Heart right ventricle (tissue), 16 donors: ENCODE data around the gene MBL2. TPM values are rescaled to one million over a fixed set of nuclear protein-coding genes. Genes with fewer than 3 reads are reported as not detected.

Experiments
- ATAC-seq, 8 donors: fragments of 200-7000 bp; cut with Tn5 transposase; one replicate each; pipeline ENCODE4 v1.9.1; 2020; ENCODE audit warnings: mild to moderate bottlenecking in 8 of 8, moderate library complexity in 8 of 8, moderate number of reproducible peaks in 1 of 8
- DNase-seq, 2 donors: peaks; one replicate each; pipeline ENCODE4 v3.0.0-alpha.2; 2020
- H3K27ac ChIP-seq, 10 donors: fragments of 200-600 bp; sonication (generic) in 2 of 10; one replicate each; pipeline versions ENCODE4 v1.5.0 to v1.8.0; 2020 to 2022; ENCODE audit warnings: mild to moderate bottlenecking in 3 of 10
- H3K27me3 ChIP-seq, 7 donors: fragments of 200-600 bp; one replicate each; pipeline ENCODE4 v1.8.0; 2021 to 2022; ENCODE audit warnings: mild to moderate bottlenecking in 2 of 7
- H3K36me3 ChIP-seq, 9 donors: fragments of 200-600 bp; sonication (generic) in 1 of 9; one replicate each; pipeline versions ENCODE4 v1.5.0 to v1.8.0; 2020 to 2022; ENCODE audit warnings: mild to moderate bottlenecking in 2 of 9
- H3K4me1 ChIP-seq, 9 donors: fragments of 200-600 bp; sonication (generic) in 1 of 9; one replicate each; pipeline versions ENCODE4 v1.5.0 to v1.8.0; 2020 to 2022; ENCODE audit warnings: mild to moderate bottlenecking in 4 of 9
- H3K4me3 ChIP-seq, 10 donors: fragments of 200-600 bp; sonication (generic) in 2 of 10; one replicate each; pipeline versions ENCODE4 v1.5.0 to v1.8.0; 2020 to 2022; ENCODE audit warnings: mild to moderate bottlenecking in 7 of 10, moderate library complexity in 2 of 10
- H3K9me3 ChIP-seq, 11 donors: fragments of 200-600 bp in 10 of 11; sonication (generic) in 2 of 11; one replicate each; pipeline versions ENCODE4 v1.5.0 to v1.8.0; 2013 to 2022; ENCODE audit warnings: mild to moderate bottlenecking in 2 of 11, control low read depth in 1 of 11, moderate library complexity in 1 of 11
- WGBS, 2 donors: extraction: QIAGEN DNeasy Blood & Tissue Kit; methylation state at CpG; one replicate each; pipeline ENCODE4 v1.1.7; 2013; ENCODE audit warnings: inconsistent platforms in 1 of 2; 5-methylcytosine and 5-hydroxymethylcytosine counted together
- intact Hi-C, 10 donors: fragments of 100-400 bp; cut with DNase I; formaldehyde crosslinking; loops; one replicate each; pipeline versions ENCODE4 v1.11.1 to v1.14.2; 2022
- polyA plus RNA-seq, 2 donors: library from polyadenylated mRNA; stranded (reverse); fragments of 200-250 nt; gene quantifications; one replicate each; pipeline ENCODE4 v1.2.3, GENCODE V29; 2013
- total RNA-seq, 10 donors: library from RNA; stranded (reverse); fragmentation: NEBNext Ultra II Directional in 3 of 10; extraction: Animal tissue kit (Norgen Biotek cat#: 25700) in 3 of 10; gene quantifications; one replicate each; pipeline versions ENCODE4 v1.2.1 to v1.2.4, GENCODE V29; 2021 to 2023
- TF ChIP-seq, protein P1 (sequence below), 9 donors: fragments of 200-600 bp; sonication (generic) in 2 of 9; IDR thresholded peaks; one replicate each; pipeline versions ENCODE4 v1.5.0 to v1.8.0; 2021 to 2022; ENCODE audit warnings: antibody characterized with exemption in 9 of 9, mild to moderate bottlenecking in 5 of 9, moderate library complexity in 1 of 9
- donor health status: Arrhythmogenic right ventricular cardiomyopathy.
- donor health status: ischemic (EF 13 %, LVEDD 7.1; RV severe dilation, severe dysfunction).
- donor health status: healthy with polysubstance abuse.
- donor health status: DM: no; HTN: yes; CAD: no.
- donor health status: DM: no; HTN: no; CAD: no.
- donor health status: ischemic (EF 25% LVEDD 6.9; RV normal size, moderate dysfunction).
- donor health status: ischemic (EF 25% LVEDD 5.7; RV mildly dilated, moderate dysfunction).
- donor health status: healthy.
- donor health status: DM: yes; HTN: yes; CAD: no.
- donor health status: Ischemic cardiomyopathy.
- donor health status: ischemic (EF 35%, LVEDD 5.7; RV mildly dilated, moderate dysfunction).
- donor health status: nonischemic (EF 11% LVEDD 7.7; RV severe dilation, severe dysfunction).
- donor health status: DM: yes; HTN: yes; CAD: no.
- donor health status: PGD.
- donor health status: ischemic (EF 29% LVEDD 5.4; RV normal size, mild dysfunction).
- donor health status: nonischemic (EF 23%, LVEDD 6.1; RV moderate dilation, normal function).

Gene MBL2
- total and polyA plus RNA-seq, 12 donors: not detected

DNA sequence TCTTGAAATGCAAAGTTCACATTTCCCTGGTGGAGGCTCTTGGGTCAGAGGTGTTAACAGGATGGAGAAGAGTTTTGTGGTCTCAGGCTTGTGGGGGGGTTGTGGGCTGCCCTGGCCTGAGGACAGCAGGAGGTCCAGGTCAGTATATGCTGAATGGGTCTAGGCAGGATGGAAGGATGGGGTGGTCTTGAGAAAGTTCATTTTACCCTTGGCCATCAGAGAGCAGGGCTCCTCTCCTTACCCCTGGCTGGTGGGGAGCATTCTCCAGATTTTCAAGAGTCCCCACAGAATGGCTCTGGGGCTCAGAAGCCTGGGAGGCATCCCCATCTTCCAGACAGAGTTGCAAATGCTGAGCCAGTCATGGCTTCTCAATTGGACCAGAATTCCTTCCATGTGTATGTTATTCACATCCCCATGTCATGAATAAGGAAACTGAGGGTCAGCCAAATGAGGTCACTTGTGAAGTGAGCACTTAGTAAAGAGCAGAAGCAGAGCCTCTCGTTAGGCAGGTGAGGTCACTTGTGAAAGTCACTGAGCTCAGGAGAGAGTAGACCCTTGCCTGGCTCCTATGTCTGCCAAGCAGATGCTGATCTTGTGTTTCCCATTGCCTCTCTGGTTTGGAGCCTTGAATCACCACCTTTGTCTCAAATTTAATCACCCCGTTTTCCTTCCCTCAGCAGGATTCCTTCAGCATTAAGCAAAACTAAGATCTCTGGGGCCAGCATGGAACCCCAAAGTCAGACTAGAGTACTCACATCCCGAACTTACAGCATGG lies 33.0 kb downstream of the MBL2 start:
- H3K4me3 ChIP-seq: no peak overlapping the region
- H3K27me3 ChIP-seq: peaks cover 0 to 6% (median 0%) of the 10 kb centered on the region in 7 donors
- ATAC-seq: no peak
- no peak for DNase-seq
- intact Hi-C loops: loop anchor here in 5 of 10 donors (1.0 to 5.0 kb wide), 4 partner anchors 39 to 43 kb away; no protein-coding TSS in a partner anchor
- H3K27ac ChIP-seq: no peak overlapping the region
- no peaks in the 10 kb centered on the region for H3K4me1 ChIP-seq
- TF ChIP-seq, protein P1, sequence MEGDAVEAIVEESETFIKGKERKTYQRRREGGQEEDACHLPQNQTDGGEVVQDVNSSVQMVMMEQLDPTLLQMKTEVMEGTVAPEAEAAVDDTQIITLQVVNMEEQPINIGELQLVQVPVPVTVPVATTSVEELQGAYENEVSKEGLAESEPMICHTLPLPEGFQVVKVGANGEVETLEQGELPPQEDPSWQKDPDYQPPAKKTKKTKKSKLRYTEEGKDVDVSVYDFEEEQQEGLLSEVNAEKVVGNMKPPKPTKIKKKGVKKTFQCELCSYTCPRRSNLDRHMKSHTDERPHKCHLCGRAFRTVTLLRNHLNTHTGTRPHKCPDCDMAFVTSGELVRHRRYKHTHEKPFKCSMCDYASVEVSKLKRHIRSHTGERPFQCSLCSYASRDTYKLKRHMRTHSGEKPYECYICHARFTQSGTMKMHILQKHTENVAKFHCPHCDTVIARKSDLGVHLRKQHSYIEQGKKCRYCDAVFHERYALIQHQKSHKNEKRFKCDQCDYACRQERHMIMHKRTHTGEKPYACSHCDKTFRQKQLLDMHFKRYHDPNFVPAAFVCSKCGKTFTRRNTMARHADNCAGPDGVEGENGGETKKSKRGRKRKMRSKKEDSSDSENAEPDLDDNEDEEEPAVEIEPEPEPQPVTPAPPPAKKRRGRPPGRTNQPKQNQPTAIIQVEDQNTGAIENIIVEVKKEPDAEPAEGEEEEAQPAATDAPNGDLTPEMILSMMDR (IDR thresholded peaks at IDR 0.05): no peak
- H3K9me3 ChIP-seq: peaks cover 0 to 7% (median 0%) of the 10 kb centered on the region in 11 donors
- H3K36me3 ChIP-seq: no peaks in the 10 kb centered on the region
- WGBS, 2 donors: 61 to 80% methylated on average over 3 of the region's 3 CpGs

DNA sequence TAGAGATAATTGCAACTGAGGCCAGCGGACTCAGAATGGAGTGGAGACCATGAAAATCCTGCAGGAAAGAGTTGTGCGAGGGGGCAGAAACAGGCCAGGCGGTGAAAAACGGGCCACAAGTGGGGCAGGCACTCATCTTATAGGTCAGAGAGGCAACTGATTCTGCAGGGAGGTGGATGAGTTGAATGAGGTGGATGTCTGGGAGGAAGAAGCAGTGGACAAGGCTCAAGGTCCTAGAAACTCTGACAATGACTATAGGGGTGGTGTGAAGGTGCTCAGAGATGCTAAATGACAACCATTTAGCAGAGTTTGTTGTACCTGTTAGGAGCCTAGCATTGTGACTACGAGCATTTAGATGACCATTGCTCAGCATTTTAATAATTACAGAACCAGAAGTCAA lies 33.6 kb downstream of the MBL2 start:
- ATAC-seq: no peak
- WGBS, 2 donors: 71 to 84% methylated on average over 5 of the region's 5 CpGs
- TF ChIP-seq, protein P1 (IDR thresholded peaks at IDR 0.05): no peak

DNA sequence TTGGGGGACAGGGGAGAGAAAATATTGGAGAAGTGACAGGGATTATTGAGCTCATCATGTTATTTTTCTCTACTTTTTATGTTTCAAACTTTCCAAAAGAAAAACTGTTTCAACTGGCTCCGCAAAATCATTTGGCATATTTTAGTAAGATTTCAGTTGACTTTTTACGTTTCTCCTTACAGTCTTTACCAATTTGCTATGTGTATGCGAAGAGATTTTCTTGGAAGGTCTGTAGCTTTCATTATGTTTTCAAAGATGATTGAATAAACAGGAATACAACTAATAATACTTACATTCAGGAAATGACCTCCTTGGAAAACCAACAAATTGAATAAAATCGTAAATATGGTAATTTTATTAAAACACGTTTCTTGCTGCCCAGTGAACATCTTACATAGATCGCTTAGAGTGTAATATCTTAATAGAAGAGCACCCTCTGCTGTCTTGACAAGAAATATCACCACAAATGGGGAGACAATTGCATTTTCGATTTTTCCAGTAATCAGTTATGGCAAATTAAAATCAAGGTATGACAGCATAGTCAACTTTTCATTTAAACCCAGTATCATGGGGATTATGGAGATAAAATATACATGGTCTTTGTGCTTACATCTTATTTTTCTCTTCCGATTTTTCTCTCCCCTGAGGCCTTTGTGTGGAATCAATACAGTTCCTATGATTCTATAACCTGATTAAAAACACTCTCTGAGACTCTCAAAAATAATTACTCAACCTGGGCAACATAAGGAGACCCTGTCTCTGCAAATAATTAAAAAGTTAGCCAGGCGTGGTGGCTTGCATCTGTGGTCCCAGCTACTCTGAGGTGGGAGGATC lies 43.1 kb downstream of the MBL2 start:
- TF ChIP-seq, protein P1 (IDR thresholded peaks at IDR 0.05): peak in 7 of 9 donors; percentile 43 to 64 (median 61)
- Histone ChIP-seq H3K9me3 (no peaks in the 10 kb centered on the region), H3K27me3 (no peaks in the 10 kb centered on the region), H3K36me3 (no peaks in the 10 kb centered on the region), H3K27ac (no peak overlapping the region), H3K4me1 (no peaks in the 10 kb centered on the region), H3K4me3 (no peak overlapping the region)
- WGBS, 2 donors: 29 to 33% methylated on average over 9 of the region's 9 CpGs
- intact Hi-C loops: loop anchor here in 9 of 10 donors (1.0 to 5.0 kb wide), 5 partner anchors 77 to 422 kb away; no protein-coding TSS in a partner anchor
- peak in 1 of 8 donors; percentile 20 for ATAC-seq
- no peak for DNase-seq

More for the DNA sequence above, 33.6 kb downstream of the MBL2 start:
- Histone ChIP-seq H3K27ac (no peak overlapping the region), H3K4me1 (no peaks in the 10 kb centered on the region), H3K4me3 (no peak overlapping the region), H3K9me3 (peaks cover 0 to 7% (median 0%) of the 10 kb centered on the region in 11 donors), H3K36me3 (no peaks in the 10 kb centered on the region), H3K27me3 (peaks cover 0 to 6% (median 0%) of the 10 kb centered on the region in 7 donors)
- intact Hi-C loops: no loop called here
- no peak for DNase-seq

DNA sequence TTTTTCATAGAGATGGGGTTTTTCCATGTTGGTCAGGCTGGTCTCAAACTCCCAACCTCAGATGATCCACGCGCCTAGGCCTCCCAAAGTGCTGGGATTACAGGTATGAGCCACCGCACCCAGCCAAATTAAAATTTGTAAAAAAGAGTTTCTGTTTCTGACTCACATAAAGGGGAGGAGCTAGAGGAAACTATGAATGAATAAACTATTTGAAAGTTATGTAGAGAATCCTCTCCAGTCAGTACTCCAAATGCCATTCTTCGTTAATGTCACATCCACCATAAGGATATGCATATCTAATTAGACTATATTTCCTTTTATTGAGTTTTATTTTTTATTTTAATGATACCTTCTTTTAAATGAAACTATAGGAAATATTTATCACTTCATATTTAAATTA lies 52.6 kb downstream of the MBL2 start:
- peaks cover 0 to 28% (median 0%) of the 10 kb centered on the region in 11 donors for H3K9me3 ChIP-seq
- 93 to 95% methylated on average over 4 of the region's 4 CpGs for WGBS, 2 donors
- DNase-seq (no peak), ATAC-seq (no peak)
- H3K4me3 ChIP-seq: no peak overlapping the region
- intact Hi-C loops: no loop called here
- TF ChIP-seq, protein P1 (IDR thresholded peaks at IDR 0.05): no peak
- H3K27ac ChIP-seq: no peak overlapping the region
- no peaks in the 10 kb centered on the region for H3K4me1 ChIP-seq
- no peaks in the 10 kb centered on the region for H3K36me3 ChIP-seq
- no peaks in the 10 kb centered on the region for H3K27me3 ChIP-seq
